GM19397 (cell line): Measurements from ENCODE around the gene SRXN1.

ENCODE experiments used
- ATAC-seq: cut with Tn5 transposase; IDR thresholded peaks from one replicate; pipeline ENCODE4 v1.9.1; 2021; ENCODE audit warnings: mild to moderate bottlenecking, moderate library complexity; ENCODE audit not compliant: unreplicated experiment

SRXN1 gene

GRCh38 chr20:637559-637958, 15.4 kb downstream of the SRXN1 start:
- ATAC-seq: no peak

- no peak for ATAC-seq
Observed at GRCh38 chr20:635893-636338, 17.1 kb downstream of the SRXN1 start.

GRCh38 chr20:635028-635892, 17.7 kb downstream of the SRXN1 start:
- no peak for ATAC-seq

- no peak for ATAC-seq
Observed at GRCh38 chr20:634148-634925, 18.7 kb downstream of the SRXN1 start.

- no peak for ATAC-seq
Observed at GRCh38 chr20:631101-631500, 21.9 kb downstream of the SRXN1 start.

- ATAC-seq: no peak
Observed at GRCh38 chr20:626579-626978, 26.4 kb downstream of the SRXN1 start.

- ATAC-seq: no peak
Observed at GRCh38 chr20:625360-625932, 27.6 kb downstream of the SRXN1 start.

GRCh38 chr20:623704-624103, 29.3 kb downstream of the SRXN1 start:
- ATAC-seq: no peak

- no peak for ATAC-seq
Observed at GRCh38 chr20:623021-623420, 30.0 kb downstream of the SRXN1 start.

- ATAC-seq: no peak
Observed at GRCh38 chr20:622161-622560, 30.8 kb downstream of the SRXN1 start.

- ATAC-seq: no peak
Observed at GRCh38 chr20:621125-621756, 31.8 kb downstream of the SRXN1 start.

- ATAC-seq: no peak
Observed at GRCh38 chr20:620246-620645, 32.8 kb downstream of the SRXN1 start.

- ATAC-seq: no peak
Observed at GRCh38 chr20:618980-619379, 34.0 kb downstream of the SRXN1 start.

GRCh38 chr20:617934-618690, 34.9 kb downstream of the SRXN1 start:
- ATAC-seq: no peak

- no peak for ATAC-seq
Observed at GRCh38 chr20:615514-615913, 37.5 kb downstream of the SRXN1 start.

GRCh38 chr20:611843-612185, 41.2 kb downstream of the SRXN1 start:
- no peak for ATAC-seq

- no peak for ATAC-seq
Observed at GRCh38 chr20:611047-611842, 41.8 kb downstream of the SRXN1 start.

GRCh38 chr20:610130-611046, 42.6 kb downstream of the SRXN1 start, which contains the start of gene TCF15:
TSS of gene TCF15 (minus strand) at chr20:610309. CDS start at chr20:610237, 72 bp downstream.
- ATAC-seq: no peak
